ENCODE data around the gene INCENP.

The INCENP gene

DNA sequence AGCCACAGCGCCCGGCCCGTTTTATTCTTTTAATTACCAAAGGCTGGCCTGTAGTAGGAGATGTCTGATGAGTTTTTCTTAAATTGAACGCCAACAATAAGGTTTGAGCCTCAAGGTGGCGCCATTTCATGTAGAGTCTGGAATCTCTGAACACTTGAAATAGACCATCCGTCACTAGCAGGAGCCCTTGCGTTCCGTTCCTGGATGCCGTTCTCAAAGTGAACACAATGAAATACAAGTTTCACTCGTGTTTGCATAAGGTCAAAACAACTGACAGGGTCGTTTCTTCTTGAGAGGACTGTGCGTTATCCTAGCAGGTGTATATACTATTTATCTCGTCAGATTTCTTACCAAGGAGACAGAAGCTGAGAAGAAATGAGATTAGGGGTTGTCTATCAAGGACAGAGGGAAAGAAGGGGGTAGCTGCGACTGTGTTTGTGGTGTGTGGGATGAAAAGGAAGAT is 47.5 kb downstream of the INCENP start (continued):
- TF ChIP-seq, protein P1, sequence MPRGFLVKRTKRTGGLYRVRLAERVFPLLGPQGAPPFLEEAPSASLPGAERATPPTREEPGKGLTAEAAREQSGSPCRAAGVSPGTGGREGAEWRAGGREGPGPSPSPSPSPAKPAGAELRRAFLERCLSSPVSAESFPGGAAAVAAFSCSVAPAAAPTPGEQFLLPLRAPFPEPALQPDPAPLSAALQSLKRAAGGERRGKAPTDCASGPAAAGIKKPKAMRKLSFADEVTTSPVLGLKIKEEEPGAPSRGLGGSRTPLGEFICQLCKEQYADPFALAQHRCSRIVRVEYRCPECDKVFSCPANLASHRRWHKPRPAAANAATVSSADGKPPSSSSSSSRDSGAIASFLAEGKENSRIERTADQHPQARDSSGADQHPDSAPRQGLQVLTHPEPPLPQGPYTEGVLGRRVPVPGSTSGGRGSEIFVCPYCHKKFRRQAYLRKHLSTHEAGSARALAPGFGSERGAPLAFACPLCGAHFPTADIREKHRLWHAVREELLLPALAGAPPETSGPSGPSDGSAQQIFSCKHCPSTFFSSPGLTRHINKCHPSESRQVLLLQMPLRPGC (tag by site-specific recombination; IDR thresholded peaks at IDR 0.05) = no peak
- peak; percentile 54; the same call in 1 of the 2 replicates for TF ChIP-seq ZNF600 (tag by site-specific recombination; IDR thresholded peaks at IDR 0.05)
- TF ChIP-seq, protein P2, sequence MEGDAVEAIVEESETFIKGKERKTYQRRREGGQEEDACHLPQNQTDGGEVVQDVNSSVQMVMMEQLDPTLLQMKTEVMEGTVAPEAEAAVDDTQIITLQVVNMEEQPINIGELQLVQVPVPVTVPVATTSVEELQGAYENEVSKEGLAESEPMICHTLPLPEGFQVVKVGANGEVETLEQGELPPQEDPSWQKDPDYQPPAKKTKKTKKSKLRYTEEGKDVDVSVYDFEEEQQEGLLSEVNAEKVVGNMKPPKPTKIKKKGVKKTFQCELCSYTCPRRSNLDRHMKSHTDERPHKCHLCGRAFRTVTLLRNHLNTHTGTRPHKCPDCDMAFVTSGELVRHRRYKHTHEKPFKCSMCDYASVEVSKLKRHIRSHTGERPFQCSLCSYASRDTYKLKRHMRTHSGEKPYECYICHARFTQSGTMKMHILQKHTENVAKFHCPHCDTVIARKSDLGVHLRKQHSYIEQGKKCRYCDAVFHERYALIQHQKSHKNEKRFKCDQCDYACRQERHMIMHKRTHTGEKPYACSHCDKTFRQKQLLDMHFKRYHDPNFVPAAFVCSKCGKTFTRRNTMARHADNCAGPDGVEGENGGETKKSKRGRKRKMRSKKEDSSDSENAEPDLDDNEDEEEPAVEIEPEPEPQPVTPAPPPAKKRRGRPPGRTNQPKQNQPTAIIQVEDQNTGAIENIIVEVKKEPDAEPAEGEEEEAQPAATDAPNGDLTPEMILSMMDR (tag by site-specific recombination; IDR thresholded peaks at IDR 0.05) = peak; percentile 73; the same call in 1 of the 2 replicates
- TF ChIP-seq, protein P3, sequence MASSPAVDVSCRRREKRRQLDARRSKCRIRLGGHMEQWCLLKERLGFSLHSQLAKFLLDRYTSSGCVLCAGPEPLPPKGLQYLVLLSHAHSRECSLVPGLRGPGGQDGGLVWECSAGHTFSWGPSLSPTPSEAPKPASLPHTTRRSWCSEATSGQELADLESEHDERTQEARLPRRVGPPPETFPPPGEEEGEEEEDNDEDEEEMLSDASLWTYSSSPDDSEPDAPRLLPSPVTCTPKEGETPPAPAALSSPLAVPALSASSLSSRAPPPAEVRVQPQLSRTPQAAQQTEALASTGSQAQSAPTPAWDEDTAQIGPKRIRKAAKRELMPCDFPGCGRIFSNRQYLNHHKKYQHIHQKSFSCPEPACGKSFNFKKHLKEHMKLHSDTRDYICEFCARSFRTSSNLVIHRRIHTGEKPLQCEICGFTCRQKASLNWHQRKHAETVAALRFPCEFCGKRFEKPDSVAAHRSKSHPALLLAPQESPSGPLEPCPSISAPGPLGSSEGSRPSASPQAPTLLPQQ (tag by site-specific recombination; IDR thresholded peaks at IDR 0.05) = no peak
- TF ChIP-seq, protein P4, sequence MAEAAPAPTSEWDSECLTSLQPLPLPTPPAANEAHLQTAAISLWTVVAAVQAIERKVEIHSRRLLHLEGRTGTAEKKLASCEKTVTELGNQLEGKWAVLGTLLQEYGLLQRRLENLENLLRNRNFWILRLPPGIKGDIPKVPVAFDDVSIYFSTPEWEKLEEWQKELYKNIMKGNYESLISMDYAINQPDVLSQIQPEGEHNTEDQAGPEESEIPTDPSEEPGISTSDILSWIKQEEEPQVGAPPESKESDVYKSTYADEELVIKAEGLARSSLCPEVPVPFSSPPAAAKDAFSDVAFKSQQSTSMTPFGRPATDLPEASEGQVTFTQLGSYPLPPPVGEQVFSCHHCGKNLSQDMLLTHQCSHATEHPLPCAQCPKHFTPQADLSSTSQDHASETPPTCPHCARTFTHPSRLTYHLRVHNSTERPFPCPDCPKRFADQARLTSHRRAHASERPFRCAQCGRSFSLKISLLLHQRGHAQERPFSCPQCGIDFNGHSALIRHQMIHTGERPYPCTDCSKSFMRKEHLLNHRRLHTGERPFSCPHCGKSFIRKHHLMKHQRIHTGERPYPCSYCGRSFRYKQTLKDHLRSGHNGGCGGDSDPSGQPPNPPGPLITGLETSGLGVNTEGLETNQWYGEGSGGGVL (tag by site-specific recombination; IDR thresholded peaks at IDR 0.05) = no peak

DNA sequence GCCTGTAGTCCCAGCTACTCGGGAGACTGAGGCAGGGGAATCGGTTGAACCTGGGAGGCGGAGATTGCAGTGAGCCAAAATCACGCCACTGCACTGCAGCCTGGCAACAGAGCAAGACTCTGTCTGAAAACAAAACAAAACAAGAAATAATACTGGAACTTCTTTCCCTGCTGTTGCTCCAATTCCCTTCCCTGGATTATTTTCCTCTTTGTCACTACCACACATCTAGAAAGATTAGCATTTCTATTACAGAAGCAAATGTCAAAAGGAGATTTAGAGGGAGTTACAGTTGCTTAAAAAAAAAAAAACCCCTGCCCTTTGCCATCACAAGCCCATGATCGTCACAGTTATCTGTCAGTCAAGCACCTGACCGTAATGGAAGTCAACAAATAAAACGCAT is 48.5 kb downstream of the INCENP start:
- CTCF ChIA-PET = interaction anchor here (0.6 to 2.2 kb wide), 18 partner anchors 8 to 1387 kb away, joined by 3 to 13 read pairs (median 4); no protein-coding TSS in a partner anchor
- Histone ChIP-seq H3K27ac (ENCODE audit: extremely low read depth, low read depth, low read length) (no peak overlapping the region), H3K4me3 (ENCODE audit: low read depth, low read length) (no peak overlapping the region), H3K4me1 (ENCODE audit: control insufficient read depth, insufficient read depth, low read length) (no peaks in the 10 kb centered on the region), H3K9me3 (ENCODE audit: control insufficient read depth, insufficient read depth, low read depth, low read length) (no peaks in the 10 kb centered on the region), H3K36me3 (ENCODE audit: control insufficient read depth in 2 of 2, insufficient read depth in 1 of 2, low read length in 2 of 2) (no peaks in the 10 kb centered on the region)
- TF ChIP-seq ZNF423 (tag by site-specific recombination; IDR thresholded peaks at IDR 0.05) (no peak), ZNF529 (tag by site-specific recombination; IDR thresholded peaks at IDR 0.05; ENCODE audit: insufficient replicate concordance) (no peak)
- POLR2A ChIA-PET = no interaction called here

DNA sequence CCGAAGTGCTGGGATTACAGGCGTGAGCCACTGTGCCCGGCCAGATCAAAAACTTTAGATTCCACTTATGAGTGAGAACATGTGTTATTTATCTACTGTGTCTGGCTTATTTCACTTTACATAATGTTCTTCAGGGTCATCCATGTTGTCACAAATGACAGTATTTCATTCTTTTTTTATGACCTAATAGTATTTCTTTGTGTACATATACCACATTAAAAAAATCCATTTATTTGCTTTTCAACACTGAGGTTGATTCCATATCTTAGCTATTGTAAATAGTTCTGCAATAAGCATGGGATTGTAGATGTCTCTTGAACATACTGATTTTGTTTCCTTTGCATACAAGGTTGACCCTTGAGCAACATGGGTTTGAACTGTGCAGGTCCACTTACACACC is 53.0 kb downstream of the INCENP start:
- POLR2A ChIA-PET = no interaction called here
- H3K27ac ChIP-seq (ENCODE audit: extremely low read depth, low read depth, low read length) = no peak overlapping the region
- no peaks in the 10 kb centered on the region for H3K4me1 ChIP-seq (ENCODE audit: control insufficient read depth, insufficient read depth, low read length)
- CTCF ChIA-PET = interaction anchor here (1.1 kb wide), 1 partner anchor 31 kb away, joined by 4 read pairs; no protein-coding TSS in a partner anchor
- no peaks in the 10 kb centered on the region for H3K36me3 ChIP-seq (ENCODE audit: control insufficient read depth in 2 of 2, insufficient read depth in 1 of 2, low read length in 2 of 2)
- no peak overlapping the region for H3K4me3 ChIP-seq (ENCODE audit: low read depth, low read length)
- no peaks in the 10 kb centered on the region for H3K9me3 ChIP-seq (ENCODE audit: control insufficient read depth, insufficient read depth, low read depth, low read length)
- TF ChIP-seq ZNF175 (tag by site-specific recombination; IDR thresholded peaks at IDR 0.05) (no peak), ZNF248 (tag by site-specific recombination; IDR thresholded peaks at IDR 0.05) (no peak), ZNF660 (tag by site-specific recombination; IDR thresholded peaks at IDR 0.05) (no peak), ZNF426 (tag by site-specific recombination; IDR thresholded peaks at IDR 0.05) (no peak), GLI4 (tag by site-specific recombination; IDR thresholded peaks at IDR 0.05) (no peak), ZNF24 (tag by site-specific recombination; IDR thresholded peaks at IDR 0.05) (no peak), GLI2 (tag by site-specific recombination; IDR thresholded peaks at IDR 0.05; ENCODE audit: borderline replicate concordance, low read depth) (no peak), ZNF350 (tag by site-specific recombination; IDR thresholded peaks at IDR 0.05) (no peak), ZNF157 (tag by site-specific recombination; IDR thresholded peaks at IDR 0.05) (no peak), ZNF174 (tag by site-specific recombination; IDR thresholded peaks at IDR 0.05) (no peak), ZIC2 (tag by site-specific recombination; IDR thresholded peaks at IDR 0.05) (no peak), ZNF302 (tag by site-specific recombination; IDR thresholded peaks at IDR 0.05; ENCODE audit: low read depth) (no peak), TCF7L2 (IDR thresholded peaks at IDR 0.05; ENCODE audit: borderline replicate concordance, low read depth, low read length) (no peak), HOXD13 (CRISPR knock-in tag; IDR thresholded peaks at IDR 0.05; ENCODE audit: borderline replicate concordance) (no peak)
- TF ChIP-seq, protein P5, sequence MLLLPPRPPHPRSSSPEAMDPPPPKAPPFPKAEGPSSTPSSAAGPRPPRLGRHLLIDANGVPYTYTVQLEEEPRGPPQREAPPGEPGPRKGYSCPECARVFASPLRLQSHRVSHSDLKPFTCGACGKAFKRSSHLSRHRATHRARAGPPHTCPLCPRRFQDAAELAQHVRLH (tag by site-specific recombination; IDR thresholded peaks at IDR 0.05) = no peak
- TF ChIP-seq, protein P6, sequence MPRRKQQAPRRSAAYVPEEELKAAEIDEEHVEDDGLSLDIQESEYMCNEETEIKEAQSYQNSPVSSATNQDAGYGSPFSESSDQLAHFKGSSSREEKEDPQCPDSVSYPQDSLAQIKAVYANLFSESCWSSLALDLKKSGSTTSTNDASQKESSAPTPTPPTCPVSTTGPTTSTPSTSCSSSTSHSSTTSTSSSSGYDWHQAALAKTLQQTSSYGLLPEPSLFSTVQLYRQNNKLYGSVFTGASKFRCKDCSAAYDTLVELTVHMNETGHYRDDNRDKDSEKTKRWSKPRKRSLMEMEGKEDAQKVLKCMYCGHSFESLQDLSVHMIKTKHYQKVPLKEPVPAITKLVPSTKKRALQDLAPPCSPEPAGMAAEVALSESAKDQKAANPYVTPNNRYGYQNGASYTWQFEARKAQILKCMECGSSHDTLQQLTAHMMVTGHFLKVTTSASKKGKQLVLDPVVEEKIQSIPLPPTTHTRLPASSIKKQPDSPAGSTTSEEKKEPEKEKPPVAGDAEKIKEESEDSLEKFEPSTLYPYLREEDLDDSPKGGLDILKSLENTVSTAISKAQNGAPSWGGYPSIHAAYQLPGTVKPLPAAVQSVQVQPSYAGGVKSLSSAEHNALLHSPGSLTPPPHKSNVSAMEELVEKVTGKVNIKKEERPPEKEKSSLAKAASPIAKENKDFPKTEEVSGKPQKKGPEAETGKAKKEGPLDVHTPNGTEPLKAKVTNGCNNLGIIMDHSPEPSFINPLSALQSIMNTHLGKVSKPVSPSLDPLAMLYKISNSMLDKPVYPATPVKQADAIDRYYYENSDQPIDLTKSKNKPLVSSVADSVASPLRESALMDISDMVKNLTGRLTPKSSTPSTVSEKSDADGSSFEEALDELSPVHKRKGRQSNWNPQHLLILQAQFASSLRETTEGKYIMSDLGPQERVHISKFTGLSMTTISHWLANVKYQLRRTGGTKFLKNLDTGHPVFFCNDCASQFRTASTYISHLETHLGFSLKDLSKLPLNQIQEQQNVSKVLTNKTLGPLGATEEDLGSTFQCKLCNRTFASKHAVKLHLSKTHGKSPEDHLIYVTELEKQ (tag by site-specific recombination; IDR thresholded peaks at IDR 0.05; ENCODE audit: borderline replicate concordance) = no peak
